HS-27A (cell line): ENCODE results near the gene IQSEC3.

Source experiments
- DNase-seq: peaks from one replicate; pipeline ENCODE4 v3.0.0-alpha.2; 2012; ENCODE audit warnings: low read depth, missing footprints

The IQSEC3 gene

DNA sequence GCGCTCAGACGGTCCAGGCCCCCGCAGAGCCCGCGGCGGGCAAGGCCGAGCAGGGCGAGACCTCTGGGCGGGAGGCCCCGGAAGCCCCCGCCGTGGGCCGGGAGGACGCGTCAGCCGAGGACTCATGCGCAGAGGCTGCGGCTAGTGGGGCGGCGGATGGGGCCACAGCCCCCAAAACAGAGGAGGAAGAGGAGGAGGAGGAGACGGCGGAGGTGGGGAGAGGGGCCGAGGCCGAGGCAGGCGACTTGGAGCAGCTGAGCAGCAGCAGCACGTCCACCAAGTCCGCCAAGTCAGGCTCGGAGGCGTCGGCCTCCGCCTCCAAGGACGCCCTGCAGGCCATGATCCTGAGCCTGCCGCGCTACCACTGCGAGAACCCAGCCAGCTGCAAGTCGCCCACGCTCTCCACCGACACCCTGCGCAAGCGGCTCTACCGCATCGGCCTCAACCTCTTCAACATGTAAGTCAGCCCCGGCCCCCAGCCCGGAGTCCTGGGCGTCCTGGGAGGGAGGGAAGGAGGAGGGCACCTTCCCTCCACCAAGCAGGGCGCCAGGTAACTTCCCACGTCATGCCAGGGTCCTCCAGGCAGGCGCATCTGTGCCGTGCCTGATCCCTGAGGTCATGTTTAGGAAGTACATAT is 72.4 kb downstream of the IQSEC3 start:
- no peak for DNase-seq

DNA sequence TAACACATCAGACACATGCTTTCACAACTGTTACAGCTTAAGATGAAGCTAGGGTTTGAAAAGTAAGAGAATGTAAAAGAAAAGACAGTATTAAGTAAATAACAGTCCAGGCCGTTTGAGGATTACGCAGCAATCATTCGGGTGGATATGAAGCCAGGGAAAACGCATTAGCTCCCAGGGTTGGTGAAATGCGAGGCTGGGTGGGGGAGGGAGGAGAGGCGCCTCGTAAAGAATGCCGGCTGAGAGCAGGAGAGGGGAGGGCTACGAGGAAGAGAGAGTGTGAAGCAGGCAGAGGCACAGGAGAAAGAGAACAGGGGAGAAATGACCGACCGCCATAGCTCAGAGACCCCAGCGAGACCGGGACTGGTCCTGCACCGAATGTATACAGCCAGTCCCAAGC is 73.0 kb downstream of the IQSEC3 start:
- DNase-seq, result no peak

DNA sequence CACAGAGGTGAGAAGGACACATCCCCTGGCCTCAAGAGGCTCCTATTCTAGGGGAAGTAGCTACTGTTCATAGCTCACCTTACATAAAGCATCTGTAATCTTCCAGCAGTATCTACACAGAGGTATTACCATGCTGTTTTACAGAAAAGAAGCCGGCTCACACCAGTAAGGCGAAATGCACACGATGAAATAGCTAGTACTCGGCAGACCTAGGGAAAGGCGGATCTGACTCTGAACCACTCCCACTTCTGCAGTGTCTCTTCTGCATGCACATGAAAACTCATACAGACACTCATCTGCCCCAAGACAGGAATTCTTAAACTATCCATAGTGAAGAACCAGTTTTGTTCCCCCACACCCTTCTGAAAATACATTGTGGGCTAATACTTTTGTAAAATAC is 73.6 kb downstream of the IQSEC3 start:
- DNase-seq, result no peak

DNA sequence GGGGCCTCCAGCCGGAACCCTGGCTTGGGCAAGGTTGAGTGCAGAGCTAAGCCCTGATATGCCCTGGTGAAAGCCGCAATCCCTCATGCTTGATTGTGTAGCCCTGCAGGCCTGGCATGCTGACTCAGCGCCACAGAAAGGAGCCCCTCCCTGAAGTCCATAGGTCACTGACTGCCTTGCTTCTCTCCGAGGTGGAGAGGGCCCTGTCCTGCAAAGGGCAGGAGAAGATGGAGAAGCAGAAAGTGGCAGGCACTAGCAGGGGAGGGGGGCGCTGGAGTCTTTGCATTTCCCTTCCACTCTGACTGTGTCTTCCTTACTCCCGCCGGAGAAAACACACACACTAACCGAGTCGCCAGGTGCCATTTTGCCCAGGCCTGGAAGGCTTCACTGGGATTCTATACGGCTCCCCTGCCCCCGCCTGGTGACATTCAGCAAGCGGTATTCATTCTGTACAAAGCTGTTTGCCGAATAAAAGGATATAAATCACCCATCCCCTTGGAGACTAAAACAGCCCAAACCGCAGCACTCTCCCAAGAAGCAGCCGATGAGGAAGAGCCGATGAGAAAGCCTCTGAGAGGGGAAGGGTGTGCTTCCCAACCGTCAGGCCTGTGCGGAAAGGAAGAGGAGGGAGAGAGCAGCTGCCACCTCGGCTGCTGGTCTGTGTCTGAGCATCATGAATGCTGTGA is 77.5 kb downstream of the IQSEC3 start:
- DNase-seq, result no peak

DNA sequence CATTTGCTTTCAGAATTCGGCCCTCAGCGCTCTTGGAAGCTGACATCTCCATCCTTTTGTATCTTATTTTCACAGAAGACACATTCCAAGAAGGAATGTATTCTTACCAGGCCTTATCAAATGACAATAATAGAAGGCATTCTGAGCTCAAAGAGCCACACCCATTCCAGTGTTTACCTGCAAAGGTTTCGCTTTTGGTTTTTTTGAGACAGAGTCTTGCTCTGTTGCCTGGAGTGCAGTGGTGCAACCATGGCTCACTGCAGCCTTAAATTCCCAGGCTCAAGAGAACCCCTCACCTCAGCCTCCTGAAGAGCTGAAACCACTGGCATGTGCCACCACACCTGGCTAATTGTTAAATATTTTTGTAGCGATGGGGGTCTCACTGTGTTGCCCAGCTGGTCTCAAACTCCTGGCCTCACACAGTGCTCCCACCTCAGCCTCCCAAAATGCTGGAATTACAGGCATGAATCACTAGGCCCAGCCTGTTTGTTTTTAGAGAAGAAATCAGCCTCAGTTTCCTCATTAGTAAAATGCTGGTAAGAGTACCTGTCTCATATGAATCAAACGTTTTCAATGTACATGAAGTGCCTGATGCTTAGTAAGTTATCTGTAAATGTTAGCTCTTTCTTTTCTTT is 78.2 kb downstream of the IQSEC3 start:
- no peak for DNase-seq

DNA sequence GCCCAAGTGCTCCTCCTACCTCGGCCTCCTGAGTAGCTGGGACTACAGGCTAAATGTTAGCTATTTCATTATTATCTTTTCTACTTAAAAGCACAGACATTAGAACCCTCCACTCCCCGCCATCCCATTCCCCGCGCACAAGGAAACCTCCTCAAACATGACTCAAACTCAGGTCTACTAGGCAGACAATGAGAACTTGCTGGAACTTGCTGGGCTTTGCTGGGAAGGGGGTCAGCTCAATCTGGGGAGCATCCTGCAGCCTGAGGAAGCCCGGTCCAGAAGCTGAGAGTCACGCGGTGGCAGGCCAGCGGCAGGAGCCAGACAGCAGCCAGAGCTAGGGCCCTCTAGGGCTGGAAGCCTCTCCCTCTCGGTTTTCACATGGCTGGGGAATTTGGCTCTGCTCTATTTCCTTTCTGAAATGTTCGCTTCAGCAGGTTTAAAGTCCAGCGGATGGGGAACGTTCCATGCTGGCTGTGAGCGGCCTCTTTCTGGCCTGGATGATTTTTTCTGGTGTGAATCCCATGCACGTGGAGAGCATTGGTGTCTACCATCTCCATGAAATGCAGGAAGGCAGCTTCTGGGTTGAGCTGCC is 78.9 kb downstream of the IQSEC3 start:
- DNase-seq, result no peak

- no peak for DNase-seq
These were observed 80.7 kb downstream of the IQSEC3 start for GRCh38 chr12:147242-147641.

DNA sequence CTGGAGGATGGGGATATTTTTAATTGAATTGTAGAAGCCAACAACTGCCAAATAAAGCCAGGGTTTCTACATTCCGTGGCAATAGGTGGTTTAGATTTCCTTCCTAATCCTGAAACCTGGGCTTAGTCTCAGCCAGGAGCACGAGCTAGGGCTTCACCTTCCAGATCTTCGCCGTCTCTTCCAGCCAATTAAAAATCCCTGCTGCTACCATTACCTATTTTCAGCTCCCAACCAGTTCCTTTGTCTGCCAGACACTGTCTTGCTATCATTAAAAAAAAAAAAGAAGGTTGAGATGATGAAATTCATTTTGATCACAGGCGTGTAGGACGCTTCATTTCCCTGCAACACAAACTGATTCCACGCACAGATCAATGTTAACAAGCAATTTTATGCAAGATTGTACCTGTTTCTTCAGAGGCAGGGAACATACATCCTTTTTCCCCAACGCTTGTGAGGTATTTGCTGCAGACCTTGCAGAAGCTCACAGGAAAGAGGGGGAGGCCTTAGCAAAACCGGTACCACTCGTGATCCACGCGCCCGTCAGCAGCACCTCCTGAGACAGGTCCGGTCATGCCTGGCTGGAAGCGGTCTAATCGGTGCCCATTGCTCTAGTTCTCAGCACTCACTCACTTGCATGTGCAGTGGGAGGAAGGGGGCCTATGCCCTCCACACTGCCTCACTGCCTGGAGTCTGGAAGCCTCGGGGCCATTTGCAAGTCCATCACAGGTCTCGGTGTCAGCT is 82.3 kb downstream of the IQSEC3 start:
- DNase-seq, result no peak

DNA sequence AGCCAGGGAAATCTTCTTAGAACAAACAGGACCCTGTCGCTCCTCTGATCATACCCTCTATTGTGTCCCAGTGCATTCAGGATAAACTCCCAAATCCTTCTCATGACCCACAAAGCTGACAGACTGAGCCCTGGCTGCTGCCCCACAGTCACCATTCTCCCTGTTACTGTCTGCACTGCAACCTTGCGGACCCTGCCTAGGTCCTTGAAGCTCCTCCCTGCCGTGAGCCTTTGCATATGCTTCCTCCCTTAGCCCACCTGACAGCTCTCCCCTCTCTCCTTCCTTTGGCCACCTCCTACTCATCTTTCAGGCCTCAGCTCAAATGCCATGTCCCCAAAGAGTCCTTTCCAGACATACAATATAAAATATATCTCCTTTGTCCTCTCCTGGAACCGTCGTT is 85.0 kb downstream of the IQSEC3 start:
- DNase-seq, result no peak

DNA sequence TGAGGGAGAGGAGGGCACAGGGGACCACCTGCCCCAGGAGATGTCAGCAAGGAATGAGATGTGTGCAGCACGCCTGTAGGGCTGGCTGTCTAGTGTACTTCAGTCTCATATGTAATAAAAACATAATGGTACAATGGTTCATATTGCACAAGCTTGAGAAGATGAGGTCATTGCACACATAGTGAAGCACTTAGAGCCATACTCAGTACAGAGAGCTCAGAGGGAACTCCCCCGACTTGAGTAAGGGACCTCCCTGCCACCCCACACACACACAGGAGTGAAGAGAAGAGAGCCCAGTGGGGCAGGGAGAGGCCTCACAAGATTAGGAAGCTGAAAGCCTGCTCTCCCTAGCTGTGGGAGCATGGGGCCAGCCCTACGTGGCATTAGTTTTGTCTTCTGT is 85.9 kb downstream of the IQSEC3 start:
- DNase-seq, result no peak

GRCh38 chr12:153080-153746 is 86.6 kb downstream of the IQSEC3 start:
- DNase-seq, result peak; percentile 15

DNA sequence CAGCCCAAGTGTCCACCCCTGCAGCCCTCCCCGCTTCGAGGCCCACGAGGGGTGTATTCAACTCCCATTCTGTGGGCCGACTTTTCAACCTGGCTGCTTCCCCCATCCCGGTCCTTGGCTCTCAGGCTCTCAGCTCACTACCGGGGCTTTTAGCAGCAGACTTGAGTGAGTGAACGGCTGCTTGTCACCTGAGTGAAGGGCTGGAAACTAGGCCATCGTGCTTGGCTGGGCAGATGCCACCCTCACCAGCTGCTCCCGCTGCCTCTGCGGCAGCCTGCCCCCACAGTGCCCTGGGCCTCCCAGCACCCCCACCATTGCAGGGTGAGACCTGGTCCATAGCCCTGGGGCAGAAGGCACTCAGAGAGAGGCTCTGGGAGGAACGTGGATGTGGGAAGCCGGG is 87.5 kb downstream of the IQSEC3 start:
- no peak for DNase-seq

DNA sequence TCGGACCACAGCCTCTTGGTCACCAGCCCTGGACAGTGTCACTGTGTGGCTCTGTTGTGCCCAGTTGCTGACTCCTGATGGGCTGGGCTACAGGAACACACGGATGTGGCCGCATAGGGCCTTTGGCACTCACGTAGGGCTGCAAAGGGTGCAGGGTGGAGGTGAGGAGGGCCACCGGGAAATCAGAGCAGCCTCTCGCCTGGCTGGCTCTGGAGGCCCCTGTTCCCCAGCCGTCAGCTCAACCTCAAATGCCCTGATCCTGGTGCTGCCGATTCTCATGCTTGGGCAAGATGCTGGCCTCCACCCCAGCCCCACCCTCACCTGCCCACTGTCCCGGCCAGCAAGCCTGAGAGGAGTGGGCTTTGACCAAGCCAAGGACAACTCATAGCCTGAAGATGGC is 88.4 kb downstream of the IQSEC3 start:
- DNase-seq, result no peak

DNA sequence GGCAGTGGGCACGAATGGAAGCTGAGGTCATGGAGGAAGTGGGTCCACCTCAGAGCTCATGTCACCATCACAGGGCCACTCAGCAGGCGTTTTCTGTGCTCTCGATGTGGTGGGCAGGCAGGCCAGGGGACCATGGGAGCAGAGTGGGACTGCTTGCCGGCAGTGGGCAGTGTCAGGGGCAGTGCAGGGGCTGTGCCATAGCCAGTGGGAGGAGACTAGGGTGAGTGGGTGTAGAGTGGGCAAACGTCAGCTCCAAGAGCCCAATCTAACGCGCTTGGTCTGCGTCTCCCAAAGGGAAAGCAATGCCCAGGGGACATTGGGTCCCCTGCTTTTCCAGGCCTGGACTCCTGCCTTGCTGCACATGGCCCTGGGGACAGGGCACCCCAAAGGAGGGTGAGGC is 89.1 kb downstream of the IQSEC3 start:
- DNase-seq, result no peak

DNA sequence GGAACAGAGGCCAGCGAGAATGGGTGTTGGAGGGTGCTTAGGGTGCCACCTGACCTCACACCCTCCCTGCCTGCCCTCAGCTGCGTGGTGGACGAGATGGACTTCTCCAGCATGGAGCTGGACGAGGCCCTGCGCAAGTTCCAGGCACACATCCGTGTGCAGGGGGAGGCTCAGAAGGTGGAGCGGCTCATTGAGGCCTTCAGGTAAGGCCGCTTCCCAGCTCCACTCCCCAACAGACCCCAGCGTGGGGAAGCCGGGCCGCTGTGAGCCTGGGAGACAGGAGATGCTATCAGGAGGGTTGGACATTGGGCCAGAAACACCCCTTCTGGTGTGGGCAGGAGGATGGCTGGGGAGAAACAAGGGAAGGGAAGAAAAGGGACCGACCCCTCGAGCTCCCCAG is 90.4 kb downstream of the IQSEC3 start:
- no peak for DNase-seq

GRCh38 chr12:157644-158043 is 91.1 kb downstream of the IQSEC3 start:
- DNase-seq, result no peak

DNA sequence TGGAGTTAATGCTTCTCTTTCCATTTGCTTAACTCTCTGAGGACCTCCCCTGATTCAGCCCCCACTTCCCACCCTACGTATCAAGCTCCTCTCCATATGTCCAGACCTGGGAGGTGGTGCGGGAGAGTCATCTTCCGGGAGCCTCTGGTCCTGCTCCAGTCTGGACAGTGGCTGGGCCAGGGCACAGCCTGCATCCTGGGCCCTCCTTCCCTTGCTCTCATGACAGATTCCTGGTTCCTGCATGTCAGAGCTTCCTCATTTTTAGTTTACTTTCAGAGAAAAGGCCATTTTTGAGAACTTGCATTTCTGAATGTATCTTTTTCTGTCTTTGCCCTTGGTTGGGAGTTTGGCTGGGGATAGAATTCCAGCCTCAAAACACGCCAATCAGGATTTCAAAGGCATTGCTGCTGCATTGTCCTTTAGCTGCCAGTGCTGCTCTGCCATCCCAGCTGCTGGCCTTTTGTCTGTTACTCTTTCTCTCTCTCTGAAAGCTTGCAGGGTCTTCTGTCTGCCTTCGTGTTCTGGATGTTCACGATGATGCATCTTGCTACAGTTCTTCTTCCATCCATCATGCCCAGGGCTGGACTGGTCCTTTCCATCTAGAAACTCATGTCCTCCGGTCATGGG is 92.7 kb downstream of the IQSEC3 start:
- no peak for DNase-seq

DNA sequence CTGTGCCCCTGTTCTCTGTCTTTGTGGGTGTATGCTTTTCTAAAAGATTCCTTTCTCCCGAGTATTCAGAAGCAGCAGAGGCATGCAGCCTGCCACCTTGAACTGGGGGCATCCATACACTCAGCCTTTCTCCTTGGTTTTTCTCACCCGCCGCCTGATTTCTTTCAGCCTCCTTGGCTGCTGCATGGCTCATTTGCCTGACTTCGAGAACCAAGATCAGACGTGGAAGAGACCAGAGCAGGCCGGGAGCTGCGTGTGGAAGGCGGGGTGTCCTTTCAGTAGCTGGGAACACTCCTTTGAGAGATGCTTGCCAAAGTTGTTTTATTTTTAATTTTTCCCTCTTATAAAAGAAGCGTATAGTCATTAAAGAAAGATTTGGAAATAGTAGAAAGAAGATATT is 94.3 kb downstream of the IQSEC3 start:
- DNase-seq, result no peak

DNA sequence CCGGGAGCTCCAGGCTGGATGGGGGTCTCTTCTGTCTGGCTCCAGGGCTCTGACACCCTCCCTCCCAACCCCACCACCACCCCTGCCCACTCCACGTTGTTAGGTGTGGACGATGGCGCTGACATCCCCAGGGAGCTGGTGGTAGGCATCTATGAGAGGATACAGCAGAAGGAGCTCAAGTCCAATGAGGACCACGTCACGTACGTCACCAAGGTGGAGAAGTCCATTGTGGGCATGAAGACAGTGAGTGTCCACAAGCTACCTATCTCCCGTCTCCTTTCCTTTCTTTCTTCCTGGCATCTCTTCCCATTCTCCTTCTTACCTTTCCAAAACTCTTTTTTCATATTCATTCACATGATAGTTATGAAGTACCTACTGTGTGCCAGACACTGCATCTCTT is 95.3 kb downstream of the IQSEC3 start:
- DNase-seq, result no peak

- DNase-seq, result no peak
These were observed 96.1 kb downstream of the IQSEC3 start for GRCh38 chr12:162467-163307.
